GM19035 (cell line): ENCODE measurements around the gene WDR73.
"Not testable (repeated sequence)": the region's sequence is repeated elsewhere in the genome, so short reads cannot be mapped to it uniquely, and the experiment has no call there.

Experiments used
- ATAC-seq: cut with Tn5 transposase; IDR thresholded peaks from one replicate; pipeline ENCODE4 v1.9.1; 2021; ENCODE audit not compliant: unreplicated experiment

Gene WDR73

DNA sequence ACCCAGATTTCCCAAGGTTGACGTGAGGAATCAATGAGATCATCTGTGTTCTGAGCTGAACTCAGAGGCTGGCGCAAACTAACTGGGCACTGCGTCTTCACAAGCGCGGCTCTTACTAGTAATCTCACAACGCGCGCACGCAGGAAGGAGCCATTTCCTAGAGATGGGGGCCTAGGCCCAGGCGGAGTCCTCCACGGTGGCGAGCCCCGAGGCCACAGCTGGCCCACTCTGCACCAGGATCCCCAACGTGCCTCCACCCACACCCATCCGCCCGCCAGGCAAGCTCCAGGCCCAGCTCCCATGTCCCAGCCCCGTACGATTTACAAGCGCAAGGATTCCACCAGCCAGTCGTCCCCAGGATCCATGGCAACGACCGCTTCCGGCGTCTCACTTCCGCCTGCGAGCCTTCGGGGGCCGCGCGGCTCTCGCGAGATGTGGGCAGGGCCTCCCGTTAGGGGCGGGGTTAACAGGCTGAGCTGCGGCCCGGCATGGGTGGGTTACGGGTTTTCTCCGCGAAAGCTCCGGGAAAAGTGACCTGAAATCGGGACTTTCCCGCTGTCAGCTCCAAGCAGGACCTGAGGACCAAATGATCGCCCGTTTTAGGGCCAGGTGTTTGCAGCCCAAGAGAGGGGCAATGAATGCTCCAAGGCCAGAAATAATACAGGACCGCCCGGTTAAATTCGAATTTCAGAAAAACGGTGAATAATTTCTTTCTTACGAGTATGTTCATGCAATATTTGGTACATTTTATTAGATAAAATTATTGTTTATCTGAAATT lies at the start of gene WDR73:
Gene WDR73, minus strand, starts transcription at position 374 of the 779 bp plus-strand sequence. Its CDS starts 9 bp downstream, at position 365.
- peak; percentile 80 for ATAC-seq

DNA sequence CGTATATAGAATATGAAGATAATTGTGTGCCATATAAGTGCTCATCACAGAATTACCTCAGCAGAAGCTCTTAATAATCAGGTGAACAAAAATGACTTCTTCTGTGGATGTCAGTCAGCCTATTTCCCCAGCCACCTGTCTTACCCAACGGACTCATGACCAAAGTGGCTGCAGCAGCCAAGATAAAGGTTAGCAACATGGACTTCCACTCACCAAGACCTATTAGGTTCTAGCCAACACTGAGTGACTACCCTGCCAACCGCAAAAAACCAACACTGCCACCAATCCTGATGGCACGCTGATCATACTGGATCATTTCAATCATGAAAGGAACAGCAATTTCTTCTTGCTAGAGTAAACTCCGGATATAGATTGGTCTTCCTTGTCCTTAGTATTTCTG lies 49.7 kb upstream of the WDR73 start:
- ATAC-seq, result no peak

DNA sequence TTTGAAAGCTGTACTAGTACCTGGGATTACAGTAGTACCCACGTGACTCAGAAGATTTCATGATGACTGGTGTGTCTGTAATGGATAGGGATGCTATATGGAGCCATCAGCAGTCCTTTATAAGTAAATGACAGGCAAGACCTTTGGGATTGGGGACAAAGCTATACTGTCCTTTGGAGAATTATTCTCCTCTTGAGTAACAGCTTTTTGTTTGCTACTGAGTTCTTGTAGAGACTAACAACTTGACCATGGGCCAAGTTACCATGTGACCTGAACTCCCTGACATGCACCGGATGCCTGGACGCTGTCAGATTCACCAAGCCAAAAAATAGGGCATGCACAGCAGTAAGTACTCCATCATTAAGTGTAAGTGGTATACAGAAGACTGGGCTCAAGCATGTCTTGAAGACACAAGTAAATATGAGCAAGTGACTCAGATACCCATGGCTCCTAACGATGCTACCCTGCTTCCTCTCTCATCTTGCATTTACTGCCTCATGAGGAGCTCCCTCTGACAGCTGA lies 48.9 kb upstream of the WDR73 start:
- ATAC-seq, result no peak

DNA sequence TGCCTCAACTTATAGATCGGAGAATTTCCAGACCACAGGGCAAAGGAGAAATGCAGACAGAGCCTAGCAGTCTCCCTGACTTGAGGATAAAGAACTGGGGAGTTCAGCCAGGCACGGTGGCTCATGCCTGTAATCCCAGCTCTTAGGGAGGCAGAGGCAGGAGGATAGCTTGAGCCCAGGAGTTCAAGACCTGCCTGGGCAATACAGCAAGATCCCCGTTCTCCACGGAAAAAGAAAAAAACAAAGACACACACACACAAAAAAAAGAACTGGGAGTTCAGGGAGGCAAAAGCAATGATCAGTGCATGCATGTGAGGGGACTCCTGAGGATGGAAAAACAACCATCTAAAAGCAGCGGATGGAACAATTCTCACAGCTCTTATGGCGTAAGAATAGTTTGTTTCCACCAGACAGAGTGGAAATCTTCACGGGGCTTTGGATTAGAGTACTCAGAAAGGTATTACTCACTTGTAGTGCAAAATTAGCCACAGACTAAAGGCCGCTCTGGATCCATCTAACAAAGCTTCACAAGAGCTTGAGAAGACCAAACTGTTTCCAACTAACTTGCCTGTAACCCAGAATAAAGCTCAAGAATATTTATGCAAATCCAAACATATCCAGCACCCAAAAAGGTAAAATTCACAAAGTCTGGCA lies 45.6 kb upstream of the WDR73 start:
- no peak for ATAC-seq

DNA sequence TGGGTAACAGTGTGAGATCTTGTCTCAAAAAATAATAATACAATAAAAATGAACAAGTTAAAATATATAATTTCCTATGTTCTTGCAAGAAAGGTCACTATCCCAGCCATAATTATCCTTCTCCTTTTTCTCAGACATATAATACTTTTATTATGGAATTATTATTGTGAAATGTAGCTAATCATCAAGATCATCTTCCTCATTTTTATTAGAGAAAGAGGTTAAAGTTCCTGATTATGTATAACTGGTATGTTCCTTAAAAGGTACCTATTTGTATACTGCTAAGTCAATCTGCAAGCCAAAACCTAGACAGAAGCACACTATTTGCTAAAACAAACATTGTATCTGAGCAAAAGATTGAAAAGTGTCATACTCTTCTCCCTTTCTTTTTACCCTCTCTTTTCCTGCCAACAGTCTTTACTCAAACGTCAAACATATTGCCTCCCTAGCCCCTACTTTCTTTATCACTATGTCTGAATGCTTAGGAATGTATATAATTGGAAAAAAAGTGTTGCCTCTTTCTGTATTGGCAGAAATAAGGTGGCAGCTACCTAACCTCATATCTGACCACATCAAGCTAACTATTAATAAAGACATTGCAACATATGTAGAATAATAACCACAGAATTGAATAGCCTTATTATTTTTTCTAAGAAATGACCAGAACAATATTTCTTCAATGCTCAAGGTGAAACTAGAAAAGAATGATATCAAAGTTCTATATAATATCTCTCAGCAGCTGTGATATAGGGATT lies 43.3 kb upstream of the WDR73 start:
- no peak for ATAC-seq

DNA sequence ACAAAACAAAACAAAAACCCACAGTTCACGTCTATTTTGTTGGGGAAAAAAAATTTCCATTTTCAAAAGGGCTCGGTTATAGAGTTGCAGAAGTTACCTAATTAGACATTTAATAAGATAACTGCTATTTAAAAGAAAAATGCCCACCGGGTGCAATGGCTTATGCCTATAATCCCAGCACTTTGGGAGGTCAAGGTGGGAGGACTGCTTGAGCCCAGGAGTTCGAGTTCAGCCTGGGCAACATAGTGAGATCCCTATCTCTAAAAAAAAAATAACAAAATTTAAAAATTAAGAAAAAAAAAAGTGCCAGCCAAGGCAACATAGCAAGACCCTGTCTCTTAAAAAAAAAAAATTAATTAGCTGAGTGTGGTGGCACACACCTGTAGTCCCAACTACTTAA lies 42.7 kb upstream of the WDR73 start:
- no peak for ATAC-seq

DNA sequence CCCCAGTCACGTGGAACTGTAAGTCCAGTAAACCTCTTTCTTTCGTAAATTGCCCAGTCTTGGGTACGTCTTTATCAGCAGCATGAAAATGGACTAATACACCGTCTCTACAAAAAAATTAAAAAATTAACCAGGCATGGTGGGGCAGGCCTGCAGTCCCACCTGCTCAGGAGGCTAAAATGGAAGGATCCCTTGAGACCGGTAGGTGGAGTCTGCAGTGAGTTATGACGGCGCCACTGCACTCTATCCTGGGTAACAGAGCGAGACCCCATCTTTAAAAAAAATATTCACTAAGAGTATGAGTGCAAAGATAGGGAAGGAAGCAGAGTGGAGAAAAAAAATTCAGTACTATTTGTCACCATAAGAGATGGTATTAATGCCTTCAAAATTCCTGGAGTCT lies 36.3 kb upstream of the WDR73 start:
- no peak for ATAC-seq

DNA sequence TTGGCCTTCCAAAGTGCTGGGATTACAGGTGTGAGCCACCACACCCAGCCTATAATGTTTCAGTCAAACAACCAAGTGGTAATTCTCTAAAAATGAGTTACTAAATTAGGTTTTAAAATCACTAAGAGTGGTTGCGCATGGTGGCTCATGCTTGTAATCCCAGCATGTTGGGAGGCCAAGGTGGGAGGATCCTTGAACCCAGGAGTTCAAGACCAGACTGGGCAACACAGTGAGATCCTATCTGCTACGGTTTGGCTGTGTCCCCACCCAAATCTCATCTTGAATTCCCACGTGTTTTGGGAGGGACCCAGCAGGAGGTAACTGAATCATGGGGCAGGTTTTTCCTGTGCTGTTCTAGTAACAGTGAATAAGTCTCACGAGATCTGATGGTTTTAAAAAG lies 35.8 kb upstream of the WDR73 start:
- no peak for ATAC-seq

DNA sequence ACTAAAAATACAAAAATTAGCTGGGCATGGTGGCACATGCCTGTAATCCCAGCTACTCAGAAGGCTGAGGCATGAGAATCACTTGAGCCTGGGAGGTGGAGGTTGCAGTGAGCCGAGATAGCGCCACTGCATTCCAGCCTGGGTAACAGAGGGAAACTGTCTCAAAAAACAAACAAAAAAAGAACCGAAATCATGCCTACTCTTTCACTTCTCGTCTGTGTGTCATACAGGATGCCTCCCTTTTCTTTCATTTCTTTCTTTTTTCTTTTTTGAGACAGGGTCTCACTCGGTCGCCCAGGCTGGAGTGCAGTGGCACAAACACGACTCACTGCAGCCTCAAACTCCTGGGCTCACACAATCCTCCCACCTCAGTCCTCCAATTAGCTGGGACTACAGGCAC lies 32.4 kb upstream of the WDR73 start:
- not testable (repeated sequence) for ATAC-seq

DNA sequence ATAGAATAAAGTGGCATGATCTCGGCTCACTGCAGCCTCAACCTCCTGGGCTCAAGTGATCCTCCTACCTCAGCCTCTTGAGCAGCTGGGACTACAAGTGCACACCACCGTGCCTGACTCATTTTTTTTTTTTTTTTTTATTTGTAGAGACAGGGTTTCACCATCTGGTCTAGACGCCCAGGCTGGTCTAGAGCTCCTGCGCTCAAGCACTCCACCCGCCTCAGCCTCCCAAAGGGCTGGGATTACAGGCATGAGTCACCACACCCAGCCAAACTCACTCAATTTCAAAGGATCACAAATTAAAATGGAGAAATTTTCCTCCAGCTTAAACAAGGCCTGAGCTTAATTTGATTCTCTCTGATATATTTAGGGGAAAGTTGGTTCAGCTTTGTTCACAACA lies 31.2 kb upstream of the WDR73 start:
- no peak for ATAC-seq

DNA sequence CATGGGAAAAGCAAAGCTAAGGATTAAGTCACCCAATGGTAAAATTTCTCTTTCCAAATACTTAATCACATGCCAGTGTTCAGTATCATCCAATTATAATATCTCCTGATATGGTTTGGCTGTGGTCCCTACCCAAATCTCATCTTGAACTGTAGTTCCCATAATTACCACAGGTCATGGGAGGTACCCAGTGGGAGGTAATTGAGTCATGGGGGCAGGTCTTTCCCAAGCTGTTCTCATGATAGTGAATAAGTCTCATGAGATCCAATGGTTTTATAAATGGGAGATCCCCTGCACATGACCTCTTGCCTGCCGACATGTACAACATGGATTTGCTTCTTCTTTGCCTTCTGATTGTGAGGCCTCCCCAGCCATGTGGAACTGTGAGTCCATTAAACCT lies 30.0 kb upstream of the WDR73 start:
- ATAC-seq, result no peak

DNA sequence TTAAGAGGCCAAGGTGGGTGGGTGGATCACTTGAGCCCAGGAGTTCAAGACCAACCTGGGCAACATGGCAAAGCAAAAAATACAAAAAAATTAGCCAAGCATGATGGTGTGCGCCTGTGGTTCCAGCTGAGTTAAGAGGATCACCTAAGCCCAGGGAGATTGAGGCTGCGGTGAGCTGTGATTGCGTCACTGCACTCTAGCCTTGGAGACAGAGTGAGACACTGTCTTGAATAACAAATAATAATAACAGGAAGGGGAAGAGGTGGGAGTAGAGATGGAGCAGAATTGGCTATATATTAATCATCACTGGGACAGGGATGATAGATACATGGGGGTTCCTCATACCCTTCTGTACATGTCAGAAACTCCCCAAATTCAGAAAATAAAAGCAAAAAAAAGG lies 27.7 kb upstream of the WDR73 start:
- no peak for ATAC-seq

DNA sequence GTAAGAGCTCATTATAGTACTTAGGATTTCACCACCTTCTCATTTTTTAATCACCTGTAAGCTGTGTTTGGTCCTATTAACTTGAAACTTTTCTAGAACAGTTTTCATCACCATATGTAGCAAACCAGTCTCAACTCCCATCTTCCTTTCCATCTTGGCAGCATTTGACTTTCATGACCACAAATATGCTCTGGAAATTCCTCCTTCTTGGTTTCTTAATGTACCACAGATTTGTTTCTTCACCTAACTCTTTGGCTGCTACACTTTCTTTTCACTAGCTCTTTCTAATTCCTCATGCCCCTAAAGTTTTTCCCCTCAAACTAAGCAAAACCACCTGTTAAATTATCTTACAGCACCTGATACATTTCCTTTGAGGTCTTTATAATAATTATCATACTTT lies 17.1 kb upstream of the WDR73 start:
- no peak for ATAC-seq

DNA sequence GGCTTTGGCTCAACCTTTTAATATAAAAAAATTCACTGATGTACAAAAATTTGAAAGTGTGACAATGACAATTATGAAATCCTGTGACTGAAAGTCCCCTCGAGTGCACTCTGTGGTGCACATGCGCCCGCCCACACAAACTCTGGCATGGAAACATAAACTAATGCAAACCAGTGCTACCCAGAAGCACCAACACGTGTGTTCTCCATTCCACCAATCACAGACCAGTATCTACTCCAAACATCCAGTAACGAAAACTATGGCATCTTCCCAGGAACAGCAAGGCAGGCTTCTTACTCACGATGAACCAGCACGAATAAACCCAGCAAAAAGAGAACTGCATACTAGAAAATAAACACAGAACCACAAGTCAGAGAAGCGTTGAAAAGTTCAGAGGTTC lies 15.6 kb upstream of the WDR73 start:
- no peak for ATAC-seq

DNA sequence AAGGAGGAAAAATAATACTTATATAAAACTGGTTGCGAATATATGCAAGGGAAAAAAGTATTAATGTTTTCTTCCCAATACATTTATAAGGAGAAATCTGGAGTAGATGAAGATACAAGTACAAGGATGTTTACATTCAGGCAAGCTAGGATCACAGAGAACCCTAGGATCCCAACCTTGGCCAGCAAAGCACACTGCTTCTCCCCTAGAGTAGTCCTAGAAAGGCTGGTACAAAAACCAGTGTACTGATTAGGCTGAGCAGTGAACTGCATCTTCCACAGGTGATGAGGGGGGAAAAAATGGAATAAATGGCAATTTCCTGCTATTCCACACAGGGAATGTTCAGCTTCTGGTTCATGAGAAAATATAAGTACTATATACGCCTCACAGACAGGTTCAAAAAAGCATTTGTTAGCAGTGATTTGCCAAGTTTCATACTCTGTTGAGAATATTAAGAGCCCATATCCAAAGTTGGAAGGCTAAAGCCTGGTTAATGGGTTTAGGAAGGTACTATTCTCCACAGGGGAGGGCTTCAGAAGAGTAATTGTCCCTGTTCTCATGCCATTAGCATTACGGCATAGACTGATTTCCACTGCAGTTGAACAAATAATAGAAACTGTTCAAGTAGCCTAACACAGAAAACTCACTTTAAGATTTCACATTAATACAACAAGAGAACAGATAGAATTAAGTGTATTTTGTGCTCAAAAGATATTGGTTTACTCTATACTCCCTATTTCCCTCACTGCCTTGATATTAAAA lies 14.3 kb upstream of the WDR73 start:
- ATAC-seq, result no peak

DNA sequence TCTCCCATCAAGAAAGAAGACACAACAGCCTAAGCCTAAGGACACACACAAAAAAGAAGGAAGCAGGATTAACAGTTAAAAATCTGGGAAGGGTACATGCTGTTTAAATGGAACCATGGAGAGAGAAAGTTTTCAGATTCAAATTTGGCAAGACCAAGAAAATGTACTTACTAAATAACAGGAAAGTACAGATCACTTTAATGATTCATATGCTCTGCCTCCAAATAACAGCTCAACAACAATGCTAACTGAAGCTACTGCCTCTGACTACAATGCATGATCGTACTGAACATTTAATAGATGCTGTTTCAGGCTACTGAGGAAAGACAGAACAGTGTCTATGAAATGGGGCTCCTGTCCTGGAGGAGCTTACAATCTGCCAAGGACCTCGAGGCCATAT lies 12.3 kb upstream of the WDR73 start:
- no peak for ATAC-seq

DNA sequence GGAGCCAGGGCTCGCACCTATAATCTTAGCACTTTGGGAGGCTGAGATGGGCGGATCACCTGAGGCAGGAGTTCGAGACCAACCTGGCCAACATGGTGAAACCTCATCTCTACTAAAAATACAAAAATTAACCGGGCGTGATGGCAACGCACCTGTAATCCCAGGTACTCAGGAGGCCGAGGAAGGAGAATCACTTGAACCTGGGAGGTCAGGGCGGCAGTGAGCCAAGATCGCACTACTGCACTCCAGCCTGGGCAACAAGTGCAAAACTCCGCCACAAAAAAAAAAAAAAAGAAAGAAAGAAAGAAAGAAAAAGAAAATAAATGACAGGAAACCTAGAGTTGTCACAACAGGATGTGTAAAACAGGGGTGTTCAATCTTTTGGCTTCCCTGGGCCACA lies 6.9 kb upstream of the WDR73 start:
- ATAC-seq, result no peak

DNA sequence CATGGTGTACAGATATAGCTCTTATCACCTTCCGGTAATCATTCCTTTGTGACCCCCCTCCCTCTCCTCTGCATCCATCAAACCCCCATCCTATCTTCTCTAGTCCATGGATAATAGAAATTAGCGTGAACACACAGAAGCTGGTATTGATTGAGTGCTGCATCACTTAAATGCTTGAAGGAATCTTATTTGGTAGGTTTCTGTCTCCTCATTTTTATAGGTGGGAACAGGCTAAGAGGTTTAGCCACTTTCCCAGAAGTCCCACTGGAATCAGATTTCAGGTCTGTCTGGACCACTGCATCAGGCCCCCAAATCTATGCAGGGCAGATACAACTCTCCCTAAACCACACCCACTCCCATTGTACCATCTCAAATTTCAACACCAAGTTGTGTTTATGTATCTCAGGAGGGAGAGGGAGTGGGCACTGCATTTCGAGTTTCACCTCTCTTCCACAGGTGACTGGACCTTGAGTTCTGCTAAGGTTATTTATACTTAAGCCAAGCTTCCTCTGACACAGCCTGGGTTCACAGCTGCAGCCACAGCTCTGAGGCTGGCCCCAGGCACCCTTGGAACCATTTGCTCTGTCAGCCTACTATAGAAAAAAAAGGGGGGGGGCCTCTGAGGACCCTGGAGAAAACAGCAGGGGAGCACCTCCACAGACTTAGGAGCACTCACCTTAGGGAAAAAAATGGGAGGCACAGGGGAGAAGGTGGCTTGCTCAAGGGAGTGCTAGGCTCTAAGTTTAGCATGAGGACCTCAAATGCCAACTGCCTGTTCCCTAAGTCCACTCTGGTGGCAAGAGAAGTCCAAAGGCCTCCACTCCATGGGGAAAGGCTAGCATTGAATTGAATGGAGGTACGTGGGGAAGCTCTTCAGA lies 6.1 kb upstream of the WDR73 start:
- ATAC-seq, result no peak

DNA sequence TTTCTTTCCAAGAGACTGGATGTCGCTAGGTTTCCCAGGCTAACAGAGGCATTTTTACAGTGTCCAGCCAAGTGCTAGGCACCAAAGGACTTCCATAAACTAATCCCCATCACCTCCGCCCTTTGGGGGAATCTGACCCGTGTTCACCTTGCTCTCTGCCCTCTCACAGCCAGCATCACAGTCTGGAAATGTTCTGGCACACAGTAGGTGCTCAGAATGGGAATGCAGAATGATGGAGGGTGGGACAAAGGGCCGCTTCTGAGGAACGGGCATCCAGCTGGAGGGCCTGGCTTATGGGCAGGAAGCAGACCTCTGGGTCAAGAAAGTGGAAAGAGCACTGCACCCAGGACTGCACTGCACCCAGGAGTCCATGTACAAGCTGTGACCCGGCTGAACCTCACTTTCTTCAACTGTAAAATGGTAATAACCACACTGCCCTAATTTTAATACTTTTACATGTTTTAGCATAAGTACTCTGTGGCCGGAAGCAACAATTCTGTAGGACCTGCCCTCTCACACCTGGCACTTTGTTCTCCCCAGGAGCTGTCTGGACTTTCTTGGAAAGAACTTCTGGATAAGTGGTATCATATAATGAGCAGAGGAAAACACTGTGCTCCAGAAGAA lies 4.8 kb upstream of the WDR73 start:
- ATAC-seq, result no peak
